Stimulated activated CD8-positive, alpha-beta memory T cell treated with anti-CD3 and anti-CD28 coated beads, Interleukin-4, amount 100 ng/mL, for 48 hours (primary cell): Measurements from ENCODE around the gene NDUFV3.
"Not testable (repeated sequence)": the region's sequence is repeated elsewhere in the genome, so short reads cannot be mapped to it uniquely, and the experiment has no call there.

Experiments
- DNase-seq: peaks from one replicate; pipeline ENCODE4 v3.0.0-alpha.2; 2020

NDUFV3 gene

GRCh38 chr21:42900446-42900845 is 7.3 kb downstream of the NDUFV3 start:
- DNase-seq = no peak

- DNase-seq = no peak
Measured at GRCh38 chr21:42903817-42904216, 10.7 kb downstream of the NDUFV3 start.

- no peak for DNase-seq
Measured at GRCh38 chr21:42905195-42905594, 12.1 kb downstream of the NDUFV3 start.

GRCh38 chr21:42906233-42906632 is 13.1 kb downstream of the NDUFV3 start:
- DNase-seq = no peak

- not testable (repeated sequence) for DNase-seq
Measured at GRCh38 chr21:42908484-42908883, 15.4 kb downstream of the NDUFV3 start.

- DNase-seq = not testable (repeated sequence)
Measured at GRCh38 chr21:42911920-42912319, 18.8 kb downstream of the NDUFV3 start.

GRCh38 chr21:42913476-42913875 is 20.4 kb downstream of the NDUFV3 start:
- DNase-seq = no peak

GRCh38 chr21:42918291-42918690 is 25.2 kb downstream of the NDUFV3 start:
- no peak for DNase-seq

GRCh38 chr21:42921927-42922326 is 28.8 kb downstream of the NDUFV3 start:
- no peak for DNase-seq

- no peak for DNase-seq
Measured at GRCh38 chr21:42922918-42923317, 29.8 kb downstream of the NDUFV3 start.

GRCh38 chr21:42923553-42924432 is 30.7 kb downstream of the NDUFV3 start:
- peak; percentile 77 for DNase-seq

GRCh38 chr21:42924433-42924751 is 31.3 kb downstream of the NDUFV3 start:
- DNase-seq = no peak

- no peak for DNase-seq
Measured at GRCh38 chr21:42925114-42925926, 32.2 kb downstream of the NDUFV3 start, which contains the start of gene ERVH48-1. ERVH48-1 (minus strand) TSS chr21:42925630; CDS start chr21:42919006, 6,624 bp downstream.

- not testable (repeated sequence) for DNase-seq
Measured at GRCh38 chr21:42927474-42928200, 34.5 kb downstream of the NDUFV3 start.

GRCh38 chr21:42929969-42930368 is 36.9 kb downstream of the NDUFV3 start:
- no peak for DNase-seq

- DNase-seq = no peak
Measured at GRCh38 chr21:42931560-42932235, 38.6 kb downstream of the NDUFV3 start.

- not testable (repeated sequence) for DNase-seq
Measured at GRCh38 chr21:42932378-42933136, 39.4 kb downstream of the NDUFV3 start.

GRCh38 chr21:42933137-42933970 is 40.2 kb downstream of the NDUFV3 start:
- DNase-seq = not testable (repeated sequence)

GRCh38 chr21:42933973-42934372 is 40.9 kb downstream of the NDUFV3 start:
- not testable (repeated sequence) for DNase-seq

GRCh38 chr21:42936360-42936759 is 43.3 kb downstream of the NDUFV3 start:
- DNase-seq = not testable (repeated sequence)
